Testis (tissue), 3 donors: ENCODE data around the gene TMEM179B. TPM values are rescaled to one million over a fixed set of nuclear protein-coding genes. Genes with fewer than 3 reads are reported as not detected.
A peak's percentile ranks its signal among the peaks of the same experiment; 100 is the strongest.

Experiments
- DNase-seq: peaks from one replicate; pipeline ENCODE4 v3.0.0-alpha.2; 2019
- H3K27ac ChIP-seq, 2 donors: fragments of 200-600 bp; sonication (generic); one replicate each; pipeline ENCODE4 v1.5.1; 2019
- H3K27me3 ChIP-seq: fragments of 200-600 bp; sonication (generic); one replicate; pipeline ENCODE4 v1.5.1; 2019
- H3K36me3 ChIP-seq: fragments of 200-600 bp; sonication (generic); one replicate; pipeline ENCODE4 v1.5.1; 2017; ENCODE audit warnings: low read depth; ENCODE audit errors: missing control alignments
- H3K4me1 ChIP-seq: fragments of 200-600 bp; sonication (generic); one replicate; pipeline ENCODE4 v1.5.1; 2019
- H3K4me3 ChIP-seq, 2 donors: fragments of 200-600 bp; sonication (generic); one replicate each; pipeline ENCODE4 v1.5.1; 2017 to 2019
- H3K9me3 ChIP-seq: fragments of 200-600 bp; sonication (generic); one replicate; pipeline ENCODE4 v1.5.1; 2017
- CTCF ChIP-seq, 3 experiments: fragments of 450-650 bp in 2 of 3; fragments of 200-600 bp in 1 of 3; sonication (generic) in 1 of 3; IDR thresholded peaks; one replicate each; pipeline ENCODE4 v1.5.1; 2016 to 2019; ENCODE audit warnings: antibody characterized with exemption in 3 of 3, mild to moderate bottlenecking in 2 of 3, moderate library complexity in 1 of 3
- POLR2A ChIP-seq: fragments of 450-650 bp; IDR thresholded peaks from one replicate; pipeline ENCODE4 v1.6.1; 2017; ENCODE audit warnings: antibody characterized with exemption, mild to moderate bottlenecking, moderate library complexity
- WGBS, 2 donors: methylation state at CpG; one replicate each; pipeline ENCODE4 v1.1.5; 2018; 5-methylcytosine and 5-hydroxymethylcytosine counted together
- intact Hi-C: fragments of 100-400 bp; cut with DNase I; formaldehyde crosslinking; loops from one replicate; pipeline ENCODE4 v1.15.1; 2023; ENCODE audit warnings: low total_unique reads
- polyA plus RNA-seq: library from polyadenylated mRNA; stranded (reverse); fragments of 350-450 nt; fragmentation: Illumina TruSeq; extraction: RNeasy Lipid Tissue Mini Kit (QIAGEN cat#74804); gene quantifications from one replicate; pipeline ENCODE4 v1.2.3, GENCODE V29; 2014; ENCODE audit warnings: low read depth, low replicate concordance; ENCODE audit not compliant: insufficient read depth
- total RNA-seq, 2 donors: library from RNA; depleted of rRNA; stranded (reverse); fragments of >200 nt; gene quantifications; one replicate each; pipeline ENCODE4 v1.2.3, GENCODE V29; 2016

The TMEM179B gene
- total and polyA plus RNA-seq, 3 donors from 2014 or later: 87.0 to 124 (median 119) TPM

DNA sequence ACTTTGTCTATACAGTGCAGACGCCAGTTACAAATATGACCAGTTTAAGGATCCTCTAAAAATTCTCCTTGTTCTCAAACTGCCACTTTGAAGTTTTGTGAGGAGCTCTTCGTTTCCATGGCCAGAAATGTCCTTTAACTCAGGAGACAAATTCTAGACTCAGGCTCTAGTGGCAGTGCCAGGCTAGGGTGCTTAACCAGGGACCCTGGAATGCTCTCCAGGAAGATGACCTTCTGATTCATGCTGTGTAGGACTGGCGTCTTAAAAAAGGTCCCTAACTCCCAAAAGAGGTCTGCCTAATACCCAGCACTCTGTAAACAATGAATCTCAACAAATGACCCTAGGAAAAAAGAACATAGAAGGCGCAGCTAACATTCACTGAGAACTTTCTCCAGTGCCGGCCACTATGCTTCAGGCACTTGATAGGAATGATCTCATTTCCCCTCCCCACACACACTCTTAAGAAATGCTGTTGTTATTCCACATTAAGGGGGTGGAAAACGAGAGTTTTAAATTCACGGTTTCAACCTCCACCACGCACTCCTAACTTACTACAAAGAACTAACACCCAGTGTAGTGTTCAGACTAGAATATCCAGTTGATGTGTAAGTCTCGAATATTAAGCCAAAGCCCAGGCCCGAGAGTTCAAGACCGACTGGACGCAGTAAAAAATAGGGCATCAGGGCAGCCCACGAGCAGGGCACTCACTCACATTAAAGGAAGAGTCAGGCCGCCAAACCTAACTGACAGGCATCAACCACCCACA lies 17.3 kb downstream of the TMEM179B start:
- Histone ChIP-seq H3K36me3 (no peaks in the 10 kb centered on the region), H3K27me3 (no peaks in the 10 kb centered on the region), H3K9me3 (no peaks in the 10 kb centered on the region), H3K4me3 (peak overlapping the region; percentile 75 to 95), H3K4me1 (peaks cover 10% of the 10 kb centered on the region), H3K27ac (peak overlapping the region; percentile 80 to 92)
- intact Hi-C loops: no loop called here
- peak; percentile 28 for DNase-seq
- TF ChIP-seq POLR2A (no peak), CTCF (IDR thresholded peaks at IDR 0.05) (no peak)
- 1 to 4% methylated on average over 14 of the region's 14 CpGs for WGBS, 2 donors

DNA sequence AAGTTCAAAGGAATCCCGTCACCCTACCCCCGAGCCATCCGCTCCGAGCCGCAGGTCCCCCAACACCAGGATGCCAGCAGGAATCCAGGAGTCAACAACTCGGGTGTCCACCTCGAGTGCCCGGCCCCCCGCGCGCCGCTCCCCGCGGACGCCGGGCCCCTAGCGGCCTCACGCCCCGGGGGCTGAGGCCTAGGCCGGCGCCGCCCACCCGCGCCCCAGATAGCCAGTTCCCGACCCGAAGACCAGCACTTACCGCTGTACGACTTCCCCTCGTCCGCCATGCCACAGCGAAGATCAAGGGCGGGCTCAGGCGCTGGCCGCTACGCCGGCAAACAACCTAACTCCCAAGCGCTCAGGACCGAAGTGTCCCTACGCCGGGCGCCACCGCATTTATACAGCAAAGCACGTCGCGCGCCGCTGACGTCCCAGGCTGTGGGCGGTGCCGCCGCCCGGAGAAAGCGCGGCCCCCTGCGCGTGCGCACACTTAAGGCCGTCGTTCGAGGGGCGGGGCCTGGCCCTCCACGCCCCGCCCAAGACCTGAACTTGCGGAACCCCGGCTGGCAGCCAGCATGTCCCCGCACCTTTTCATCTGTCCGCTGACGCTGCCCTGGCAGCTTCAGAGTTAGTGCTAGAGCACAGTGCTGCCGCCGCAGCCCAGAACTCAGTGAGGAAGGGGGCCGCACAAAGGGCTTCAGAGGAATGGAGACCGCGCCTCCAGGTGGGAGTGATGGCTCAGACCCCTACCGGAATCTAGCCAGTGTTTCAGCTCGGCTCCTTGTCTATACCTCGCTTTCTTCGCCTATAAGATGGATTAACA lies 18.1 kb downstream of the TMEM179B start, which contains the start of gene NXF1:
NXF1 (minus strand) TSS at position 365 of the 817 bp plus-strand sequence; CDS start at position 281, 84 bp downstream.
- Histone ChIP-seq H3K27me3 (no peaks in the 10 kb centered on the region), H3K9me3 (no peaks in the 10 kb centered on the region), H3K27ac (peak within 1 kb of the TSS; percentile 80 to 92), H3K4me1 (peaks cover 10% of the 10 kb centered on the region), H3K4me3 (peak within 1 kb of the TSS; percentile 75 to 95), H3K36me3 (no peaks in the 10 kb centered on the region)
- intact Hi-C loops: no loop called here
- TF ChIP-seq POLR2A (peak; percentile 97), CTCF (IDR thresholded peaks at IDR 0.05) (peak in 1 of 3 experiments; percentile 8)
- 0% methylated on average over 9 to 52 of the region's 77 CpGs for WGBS, 2 donors
- peak; percentile 96 for DNase-seq

GRCh38 chr11:62805961-62806441 lies 18.8 kb downstream of the TMEM179B start:
- peak overlapping the region; percentile 75 to 95 for H3K4me3 ChIP-seq
- no peak for TF ChIP-seq CTCF (IDR thresholded peaks at IDR 0.05)
- TF ChIP-seq POLR2A: no peak
- peak overlapping the region; percentile 80 to 92 for H3K27ac ChIP-seq
- DNase-seq: no peak
- H3K27me3 ChIP-seq: no peaks in the 10 kb centered on the region
- H3K4me1 ChIP-seq: peaks cover 10% of the 10 kb centered on the region
- H3K9me3 ChIP-seq: no peaks in the 10 kb centered on the region
- intact Hi-C loops: no loop called here
- no peaks in the 10 kb centered on the region for H3K36me3 ChIP-seq
- 27 to 33% methylated on average over 12 of the region's 12 CpGs for WGBS, 2 donors

GRCh38 chr11:62806611-62807121 lies 19.5 kb downstream of the TMEM179B start:
- Histone ChIP-seq H3K36me3 (no peaks in the 10 kb centered on the region), H3K27ac (no peak overlapping the region), H3K27me3 (no peaks in the 10 kb centered on the region), H3K4me1 (peaks cover 10% of the 10 kb centered on the region), H3K4me3 (no peak overlapping the region), H3K9me3 (no peaks in the 10 kb centered on the region)
- intact Hi-C loops: no loop called here
- 69 to 76% methylated on average over 5 of the region's 5 CpGs for WGBS, 2 donors
- no peak for DNase-seq
- TF ChIP-seq POLR2A (no peak), CTCF (IDR thresholded peaks at IDR 0.05) (no peak)
